Naive B cell (primary cell): Measurements from ENCODE around the gene CSF2. TPM values are rescaled to one million over a fixed set of nuclear protein-coding genes. Genes with fewer than 3 reads are reported as not detected.
"Not testable (repeated sequence)": the region's sequence is repeated elsewhere in the genome, so short reads cannot be mapped to it uniquely, and the experiment has no call there.

Source experiments
- ATAC-seq, 2 donors: fragments of 150-1000 bp; cut with Tn5 transposase; 2 replicates each; pipeline ENCODE4 v1.10.0; 2021; ENCODE audit warnings: low read depth in 2 of 2, mild to moderate bottlenecking in 2 of 2, moderate library complexity in 2 of 2
- DNase-seq: peaks from one replicate; pipeline ENCODE4 v3.0.0; 2022
- H3K27ac Mint-ChIP-seq, 6 donors: one replicate each; pipeline ENCODE4 v1.8.0; 2020 to 2022; ENCODE audit warnings: mild to moderate bottlenecking in 6 of 6, mixed read lengths in 6 of 6, moderate library complexity in 5 of 6, inconsistent platforms in 2 of 6
- H3K27me3 Mint-ChIP-seq, 3 donors: one replicate each; pipeline ENCODE4 v1.8.0; 2021 to 2022; ENCODE audit warnings: mixed read lengths in 3 of 3, mild to moderate bottlenecking in 1 of 3
- H3K36me3 Mint-ChIP-seq, 2 donors: one replicate each; pipeline ENCODE4 v1.8.0; 2020 to 2022; ENCODE audit warnings: mixed read lengths in 2 of 2, inconsistent platforms in 1 of 2, mild to moderate bottlenecking in 1 of 2
- H3K4me1 Mint-ChIP-seq, 3 donors: one replicate each; pipeline ENCODE4 v1.8.0; 2020 to 2022; ENCODE audit warnings: mixed read lengths in 3 of 3, inconsistent platforms in 1 of 3, mild to moderate bottlenecking in 1 of 3, moderate library complexity in 1 of 3
- H3K4me3 Mint-ChIP-seq, 8 donors: one replicate each; pipeline ENCODE4 v1.8.0; 2020 to 2022; ENCODE audit warnings: mild to moderate bottlenecking in 8 of 8, mixed read lengths in 8 of 8, moderate library complexity in 8 of 8, inconsistent platforms in 2 of 8
- H3K9me3 Mint-ChIP-seq, 7 donors: one replicate each; pipeline ENCODE4 v1.8.0; 2020 to 2022; ENCODE audit warnings: mixed read lengths in 7 of 7, mild to moderate bottlenecking in 5 of 7, inconsistent platforms in 2 of 7, moderate library complexity in 1 of 7
- polyA plus RNA-seq, 6 donors: library from polyadenylated mRNA; unstranded; fragments of 300-500 nt; fragmentation: Illumina TruSeq; gene quantifications; one replicate each; pipeline ENCODE4 v1.2.3, GENCODE V29; 2021; ENCODE audit warnings: low read depth in 6 of 6

Gene CSF2
- polyA plus RNA-seq, 6 donors from 2014 or later, result not detected

- not testable (repeated sequence) for ATAC-seq
- peaks cover 0 to 12% (median 4%) of the 10 kb centered on the region in 7 donors for H3K9me3 Mint-ChIP-seq
These were observed 43.4 kb downstream of the CSF2 start for GRCh38 chr5:132116909-132117489.

GRCh38 chr5:132120717-132121116 lies 47.1 kb downstream of the CSF2 start:
- H3K27me3 Mint-ChIP-seq, result not testable (repeated sequence)

More at GRCh38 chr5:132116909-132117489, 43.4 kb downstream of the CSF2 start:
- not testable (repeated sequence) for H3K4me3 Mint-ChIP-seq, H3K27me3 Mint-ChIP-seq, H3K36me3 Mint-ChIP-seq, H3K27ac Mint-ChIP-seq, DNase-seq
- H3K4me1 Mint-ChIP-seq, result peaks cover 11 to 17% (median 13%) of the 10 kb centered on the region in 3 donors

GRCh38 chr5:132122971-132123370 lies 49.4 kb downstream of the CSF2 start:
- not testable (repeated sequence) for H3K36me3 Mint-ChIP-seq, H3K4me3 Mint-ChIP-seq, H3K27me3 Mint-ChIP-seq, DNase-seq, H3K27ac Mint-ChIP-seq, ATAC-seq
- H3K9me3 Mint-ChIP-seq, result peaks cover 8 to 18% (median 13%) of the 10 kb centered on the region in 7 donors
- H3K4me1 Mint-ChIP-seq, result peaks cover 8 to 10% (median 10%) of the 10 kb centered on the region in 3 donors

More at GRCh38 chr5:132120717-132121116, 47.1 kb downstream of the CSF2 start:
- not testable (repeated sequence) for H3K4me3 Mint-ChIP-seq, DNase-seq, H3K36me3 Mint-ChIP-seq, H3K4me1 Mint-ChIP-seq, H3K27ac Mint-ChIP-seq, ATAC-seq
- peaks cover 0 to 13% (median 6%) of the 10 kb centered on the region in 7 donors for H3K9me3 Mint-ChIP-seq

- DNase-seq, ATAC-seq, H3K27ac Mint-ChIP-seq, H3K4me3 Mint-ChIP-seq, H3K27me3 Mint-ChIP-seq: not testable (repeated sequence)
- H3K9me3 Mint-ChIP-seq, result peaks cover 10 to 24% (median 18%) of the 10 kb centered on the region in 7 donors
- peaks cover 0 to 16% of the 10 kb centered on the region in 2 donors for H3K36me3 Mint-ChIP-seq
- peaks cover 8 to 10% (median 10%) of the 10 kb centered on the region in 3 donors for H3K4me1 Mint-ChIP-seq
These were observed 50.0 kb downstream of the CSF2 start for GRCh38 chr5:132123578-132123977.

Other genes starting within 250 kb of the CSF2 start
- gene MEIKIN, start 128.1 kb upstream of the CSF2 start, polyA plus RNA-seq, result not detected
- gene ACSL6, start 62.1 kb upstream of the CSF2 start, polyA plus RNA-seq, result under 1 TPM in 1 of 6 donors, not detected in 5; 0.16 TPM
- not detected for gene IL3, start 13.1 kb upstream of the CSF2 start, polyA plus RNA-seq
- under 1 TPM in 2 of 6 donors, not detected in 4; 0.45 to 0.73 TPM for gene P4HA2, start 154.1 kb downstream of the CSF2 start, polyA plus RNA-seq
- gene PDLIM4, start 183.9 kb downstream of the CSF2 start, polyA plus RNA-seq, result not detected
- not detected for gene SLC22A4, start 220.6 kb downstream of the CSF2 start, polyA plus RNA-seq